ENCODE measurements around the gene FBXL22.

DNA sequence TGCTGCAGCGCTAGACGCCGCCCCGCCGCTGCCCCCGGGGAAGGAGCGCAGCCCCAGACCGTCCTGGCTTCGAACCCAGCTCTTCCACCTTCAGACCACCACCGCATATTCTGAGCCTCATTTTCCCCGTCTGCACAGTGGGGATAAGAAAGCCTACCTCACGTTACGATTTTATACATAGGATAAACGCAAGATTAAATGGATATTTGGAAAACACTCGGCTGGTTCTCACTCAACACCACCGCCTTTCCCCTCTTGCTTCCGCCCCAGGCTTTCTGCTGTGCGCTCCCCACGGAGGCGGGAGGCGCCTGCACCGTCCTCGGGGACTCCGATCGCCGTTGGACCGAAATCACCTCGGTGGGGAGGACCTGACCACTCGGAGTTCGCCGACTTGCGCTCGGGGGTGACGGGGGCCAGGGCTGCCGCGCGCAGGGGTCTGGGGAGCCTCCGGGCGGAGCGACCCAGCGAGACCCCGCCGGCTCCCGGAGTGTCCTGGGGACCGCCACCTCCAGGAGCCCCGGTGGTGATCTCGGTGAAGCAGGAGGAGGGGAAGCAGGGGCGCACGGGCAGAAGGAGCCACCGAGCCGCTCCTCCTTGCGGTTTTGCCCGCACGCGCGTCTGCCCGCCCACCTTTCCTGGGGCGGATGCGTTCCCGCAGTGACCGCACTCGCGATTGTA is 4.0 kb downstream of the FBXL22 start:
- TF ChIP-seq, protein P1, sequence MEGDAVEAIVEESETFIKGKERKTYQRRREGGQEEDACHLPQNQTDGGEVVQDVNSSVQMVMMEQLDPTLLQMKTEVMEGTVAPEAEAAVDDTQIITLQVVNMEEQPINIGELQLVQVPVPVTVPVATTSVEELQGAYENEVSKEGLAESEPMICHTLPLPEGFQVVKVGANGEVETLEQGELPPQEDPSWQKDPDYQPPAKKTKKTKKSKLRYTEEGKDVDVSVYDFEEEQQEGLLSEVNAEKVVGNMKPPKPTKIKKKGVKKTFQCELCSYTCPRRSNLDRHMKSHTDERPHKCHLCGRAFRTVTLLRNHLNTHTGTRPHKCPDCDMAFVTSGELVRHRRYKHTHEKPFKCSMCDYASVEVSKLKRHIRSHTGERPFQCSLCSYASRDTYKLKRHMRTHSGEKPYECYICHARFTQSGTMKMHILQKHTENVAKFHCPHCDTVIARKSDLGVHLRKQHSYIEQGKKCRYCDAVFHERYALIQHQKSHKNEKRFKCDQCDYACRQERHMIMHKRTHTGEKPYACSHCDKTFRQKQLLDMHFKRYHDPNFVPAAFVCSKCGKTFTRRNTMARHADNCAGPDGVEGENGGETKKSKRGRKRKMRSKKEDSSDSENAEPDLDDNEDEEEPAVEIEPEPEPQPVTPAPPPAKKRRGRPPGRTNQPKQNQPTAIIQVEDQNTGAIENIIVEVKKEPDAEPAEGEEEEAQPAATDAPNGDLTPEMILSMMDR (conservative IDR thresholded peaks at IDR 0.05 in 1 of 2, IDR thresholded peaks at IDR 0.05 in 1 of 2; ENCODE audit: low read depth in 1 of 2, low read length in 2 of 2), result no peak
- no peak for TF ChIP-seq EZH2 (IDR thresholded peaks at IDR 0.05; ENCODE audit: low read length, missing control alignments)
